MM.1S (cell line): Measurements from ENCODE around the gene RPTN.

Source experiments
- DNase-seq: peaks from one replicate; pipeline ENCODE4 v3.0.0-alpha.2; 2015
- H2AFZ ChIP-seq: fragments of 300-600 bp; sonication (generic); 2 replicates; pipeline ENCODE4 v1.6.0; 2016; ENCODE audit warnings: antibody characterized with exemption, low read length
- H3F3A ChIP-seq: fragments of 300-600 bp; sonication (generic); 2 replicates; pipeline ENCODE4 v1.6.1; 2016; ENCODE audit warnings: mild to moderate bottlenecking, antibody characterized with exemption, low read length, moderate library complexity, mixed read lengths; ENCODE audit not compliant: insufficient read depth
- H3K27ac ChIP-seq: fragments of 300-600 bp; sonication (generic); 2 replicates; pipeline ENCODE4 v1.5.1; 2016; ENCODE audit warnings: mild to moderate bottlenecking, low read length
- H3K27me3 ChIP-seq: fragments of 300-600 bp; sonication (generic); replicated peaks from 2 replicates; pipeline ENCODE4 v1.6.0; 2016; ENCODE audit warnings: low read length; ENCODE audit not compliant: insufficient read depth
- H3K36me3 ChIP-seq: fragments of 300-600 bp; sonication (generic); replicated peaks from 2 replicates; pipeline ENCODE4 v1.6.1; 2016; ENCODE audit warnings: mild to moderate bottlenecking, low read length, mixed read lengths; ENCODE audit not compliant: insufficient read depth
- H3K4me1 ChIP-seq: fragments of 300-600 bp; sonication (generic); 2 replicates; pipeline ENCODE4 v1.6.1; 2016; ENCODE audit warnings: low read length, mixed read lengths
- H3K4me2 ChIP-seq: fragments of 300-600 bp; sonication (generic); 2 replicates; pipeline ENCODE4 v1.6.0; 2016; ENCODE audit warnings: low read depth, low read length
- H3K4me3 ChIP-seq: fragments of 300-600 bp; sonication (generic); 2 replicates; pipeline ENCODE4 v1.5.1; 2016; ENCODE audit warnings: low read length, mixed read lengths
- H3K79me2 ChIP-seq: fragments of 300-600 bp; sonication (generic); 2 replicates; pipeline ENCODE4 v1.6.1; 2016; ENCODE audit warnings: mixed run types, low read length, mixed read lengths
- H3K9ac ChIP-seq: fragments of 300-600 bp; sonication (generic); 2 replicates; pipeline ENCODE4 v1.6.1; 2016; ENCODE audit warnings: low read length, mixed read lengths
- H3K9me2 ChIP-seq: fragments of 300-600 bp; sonication (generic); replicated peaks from 2 replicates; pipeline ENCODE4 v1.6.1; 2016; ENCODE audit warnings: mild to moderate bottlenecking, low read length, mixed read lengths; ENCODE audit not compliant: insufficient read depth
- H3K9me3 ChIP-seq: fragments of 300-600 bp; sonication (generic); replicated peaks from 2 replicates; pipeline ENCODE4 v1.6.1; 2016; ENCODE audit warnings: mild to moderate bottlenecking, low read length, mixed read lengths; ENCODE audit not compliant: insufficient read depth
- H4K20me1 ChIP-seq: fragments of 300-600 bp; sonication (generic); 2 replicates; pipeline ENCODE4 v1.6.1; 2016; ENCODE audit warnings: mild to moderate bottlenecking, low read length, moderate library complexity, mixed read lengths; ENCODE audit not compliant: insufficient read depth
- CTCF ChIP-seq: fragments of 300-600 bp; sonication (generic); IDR thresholded peaks from 2 replicates; pipeline ENCODE4 v1.5.1; 2016; ENCODE audit warnings: antibody characterized with exemption, low read length, mixed read lengths
- EZH2 ChIP-seq: fragments of 300-600 bp; sonication (generic); optimal IDR thresholded peaks from 2 replicates; pipeline ENCODE3; 2017; ENCODE audit warnings: low read depth, mild to moderate bottlenecking, antibody characterized with exemption, low read length, mixed read lengths
- EZH2phosphoT487 ChIP-seq: fragments of 300-600 bp; sonication (generic); IDR thresholded peaks from 2 replicates; pipeline ENCODE4 v1.6.1; 2018; ENCODE audit warnings: antibody characterized with exemption, low read length

The RPTN gene

GRCh38 chr1:152115344-152115743 is 43.7 kb downstream of the RPTN start, which contains the start of gene TCHH:
Gene TCHH (minus strand): TSS chr1:152115444. CDS start chr1:152114080, 1,364 bp downstream.
- no peaks in the 10 kb centered on the region for H4K20me1 ChIP-seq
- H2AFZ ChIP-seq: no peak within 1 kb of the TSS
- H3K9ac ChIP-seq: no peak within 1 kb of the TSS
- no peak within 1 kb of the TSS for H3K27ac ChIP-seq
- H3K9me3 ChIP-seq: no peaks in the 10 kb centered on the region
- H3K9me2 ChIP-seq: no peaks in the 10 kb centered on the region
- peaks cover 24% of the 10 kb centered on the region for H3K27me3 ChIP-seq
- peaks cover 18% of the 10 kb centered on the region for H3K4me1 ChIP-seq
- no peaks in the 10 kb centered on the region for H3K36me3 ChIP-seq
- H3K79me2 ChIP-seq: no peaks in the 10 kb centered on the region
- no peak within 1 kb of the TSS for H3K4me3 ChIP-seq
- DNase-seq: no peak
- H3F3A ChIP-seq: peaks cover 14% of the 10 kb centered on the region
- no peak within 1 kb of the TSS for H3K4me2 ChIP-seq
- TF ChIP-seq CTCF (no peak), EZH2phosphoT487 (no peak), EZH2 (no peak)

- Histone ChIP-seq H3K4me2 (peak overlapping the region; percentile 89), H3K27ac (no peak overlapping the region), H2AFZ (peak overlapping the region; percentile 76), H3K9me2 (no peaks in the 10 kb centered on the region), H3K79me2 (no peaks in the 10 kb centered on the region), H3F3A (peaks cover 15% of the 10 kb centered on the region), H3K4me1 (peaks cover 18% of the 10 kb centered on the region), H3K9me3 (no peaks in the 10 kb centered on the region), H3K4me3 (peak overlapping the region; percentile 53), H4K20me1 (no peaks in the 10 kb centered on the region), H3K27me3 (peaks cover 37% of the 10 kb centered on the region), H3K9ac (no peak overlapping the region), H3K36me3 (no peaks in the 10 kb centered on the region)
- DNase-seq: no peak
- no peak for TF ChIP-seq EZH2
- no peak for TF ChIP-seq CTCF
- no peak for TF ChIP-seq EZH2phosphoT487
Measured at GRCh38 chr1:152112885-152113432, 46.1 kb downstream of the RPTN start.

GRCh38 chr1:152112101-152112884 is 46.7 kb downstream of the RPTN start:
- H3K79me2 ChIP-seq: no peaks in the 10 kb centered on the region
- no peak overlapping the region for H3K27ac ChIP-seq
- no peak overlapping the region; the same call in 1 of the 2 replicates for H3K9ac ChIP-seq
- peak overlapping the region; percentile 53 for H3K4me3 ChIP-seq
- peaks cover 18% of the 10 kb centered on the region for H3K4me1 ChIP-seq
- TF ChIP-seq EZH2 (no peak), CTCF (no peak), EZH2phosphoT487 (no peak)
- H4K20me1 ChIP-seq: no peaks in the 10 kb centered on the region
- peak overlapping the region; percentile 89 for H3K4me2 ChIP-seq
- peaks cover 18% of the 10 kb centered on the region for H3F3A ChIP-seq
- H3K36me3 ChIP-seq: no peaks in the 10 kb centered on the region
- peaks cover 37% of the 10 kb centered on the region for H3K27me3 ChIP-seq
- H3K9me2 ChIP-seq: no peaks in the 10 kb centered on the region
- H3K9me3 ChIP-seq: no peaks in the 10 kb centered on the region
- H2AFZ ChIP-seq: peak overlapping the region; percentile 76
- peak; percentile 59 for DNase-seq
